Ishikawa (cell line): ENCODE measurements around the gene TNP2.

Source experiments
- CEBPB ChIP-seq: IDR thresholded peaks from 2 replicates; pipeline ENCODE4 v1.6.1; 2012
- CREB1 ChIP-seq: IDR thresholded peaks from 2 replicates; pipeline ENCODE4 v1.6.1; 2012; ENCODE audit warnings: low read depth
- EGR1 ChIP-seq: IDR thresholded peaks from 2 replicates; pipeline ENCODE4 v1.6.1; 2012
- EP300 ChIP-seq: IDR thresholded peaks from 2 replicates; pipeline ENCODE4 v1.6.1; 2012; ENCODE audit warnings: borderline replicate concordance
- FOXM1 ChIP-seq: IDR thresholded peaks from 2 replicates; pipeline ENCODE4 v1.6.1; 2012; ENCODE audit warnings: low read depth, borderline replicate concordance
- NFIC ChIP-seq: IDR thresholded peaks from 2 replicates; pipeline ENCODE4 v1.6.1; 2012
- RAD21 ChIP-seq: IDR thresholded peaks from 2 replicates; pipeline ENCODE4 v1.6.1; 2012; ENCODE audit warnings: low read depth
- TAF1 ChIP-seq: IDR thresholded peaks from 2 replicates; pipeline ENCODE4 v1.6.1; 2012; ENCODE audit warnings: low read depth, mild to moderate bottlenecking
- TCF12 ChIP-seq: IDR thresholded peaks from 2 replicates; pipeline ENCODE4 v1.6.1; 2012; ENCODE audit warnings: low read depth
- TEAD4 ChIP-seq: IDR thresholded peaks from 2 replicates; pipeline ENCODE4 v1.6.1; 2012
- YY1 ChIP-seq: IDR thresholded peaks from 2 replicates; pipeline ENCODE4 v1.6.1; 2012; ENCODE audit warnings: low read depth
- ZBTB7A ChIP-seq: IDR thresholded peaks from 2 replicates; pipeline ENCODE4 v1.6.1; 2012; ENCODE audit warnings: low read depth
- TF ChIP-seq, protein P1 (sequence below): IDR thresholded peaks from 2 replicates; pipeline ENCODE4 v1.6.1; 2012; ENCODE audit warnings: low read depth, mild to moderate bottlenecking
- TF ChIP-seq, protein P2 (sequence below): IDR thresholded peaks from 2 replicates; pipeline ENCODE4 v1.6.1; 2012
- TF ChIP-seq, protein P3 (sequence below): IDR thresholded peaks from 2 replicates; pipeline ENCODE4 v1.6.1; 2012

Gene TNP2

DNA sequence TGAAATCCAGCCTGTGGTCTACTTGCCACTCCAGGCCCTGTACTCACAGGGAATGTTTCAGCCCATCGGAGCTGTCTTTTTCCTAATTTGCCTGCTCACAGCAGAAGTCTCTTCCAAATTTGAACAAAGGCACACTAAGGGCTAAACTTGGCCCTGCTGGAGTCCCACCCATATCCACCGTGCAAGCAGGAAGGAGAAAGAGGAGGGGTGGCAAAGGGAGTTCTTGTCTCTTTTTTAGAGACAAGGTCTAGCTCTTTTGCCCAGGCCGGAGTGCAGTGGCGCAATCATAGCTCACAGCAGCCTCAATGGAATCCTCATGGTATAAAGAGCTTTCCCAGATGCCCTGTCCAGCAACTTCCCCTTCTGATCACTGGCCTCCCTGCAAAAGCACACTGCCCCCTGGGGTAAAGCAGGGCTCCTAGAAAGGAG, 14.7 kb upstream of the TNP2 start:
- TF ChIP-seq TCF12, result no peak
- peak; percentile 56 for TF ChIP-seq CEBPB
- TF ChIP-seq TEAD4, result no peak
- no peak for TF ChIP-seq NFIC
- TF ChIP-seq, protein P1, sequence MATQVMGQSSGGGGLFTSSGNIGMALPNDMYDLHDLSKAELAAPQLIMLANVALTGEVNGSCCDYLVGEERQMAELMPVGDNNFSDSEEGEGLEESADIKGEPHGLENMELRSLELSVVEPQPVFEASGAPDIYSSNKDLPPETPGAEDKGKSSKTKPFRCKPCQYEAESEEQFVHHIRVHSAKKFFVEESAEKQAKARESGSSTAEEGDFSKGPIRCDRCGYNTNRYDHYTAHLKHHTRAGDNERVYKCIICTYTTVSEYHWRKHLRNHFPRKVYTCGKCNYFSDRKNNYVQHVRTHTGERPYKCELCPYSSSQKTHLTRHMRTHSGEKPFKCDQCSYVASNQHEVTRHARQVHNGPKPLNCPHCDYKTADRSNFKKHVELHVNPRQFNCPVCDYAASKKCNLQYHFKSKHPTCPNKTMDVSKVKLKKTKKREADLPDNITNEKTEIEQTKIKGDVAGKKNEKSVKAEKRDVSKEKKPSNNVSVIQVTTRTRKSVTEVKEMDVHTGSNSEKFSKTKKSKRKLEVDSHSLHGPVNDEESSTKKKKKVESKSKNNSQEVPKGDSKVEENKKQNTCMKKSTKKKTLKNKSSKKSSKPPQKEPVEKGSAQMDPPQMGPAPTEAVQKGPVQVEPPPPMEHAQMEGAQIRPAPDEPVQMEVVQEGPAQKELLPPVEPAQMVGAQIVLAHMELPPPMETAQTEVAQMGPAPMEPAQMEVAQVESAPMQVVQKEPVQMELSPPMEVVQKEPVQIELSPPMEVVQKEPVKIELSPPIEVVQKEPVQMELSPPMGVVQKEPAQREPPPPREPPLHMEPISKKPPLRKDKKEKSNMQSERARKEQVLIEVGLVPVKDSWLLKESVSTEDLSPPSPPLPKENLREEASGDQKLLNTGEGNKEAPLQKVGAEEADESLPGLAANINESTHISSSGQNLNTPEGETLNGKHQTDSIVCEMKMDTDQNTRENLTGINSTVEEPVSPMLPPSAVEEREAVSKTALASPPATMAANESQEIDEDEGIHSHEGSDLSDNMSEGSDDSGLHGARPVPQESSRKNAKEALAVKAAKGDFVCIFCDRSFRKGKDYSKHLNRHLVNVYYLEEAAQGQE, result peak; percentile 56
- TF ChIP-seq EP300, result no peak

DNA sequence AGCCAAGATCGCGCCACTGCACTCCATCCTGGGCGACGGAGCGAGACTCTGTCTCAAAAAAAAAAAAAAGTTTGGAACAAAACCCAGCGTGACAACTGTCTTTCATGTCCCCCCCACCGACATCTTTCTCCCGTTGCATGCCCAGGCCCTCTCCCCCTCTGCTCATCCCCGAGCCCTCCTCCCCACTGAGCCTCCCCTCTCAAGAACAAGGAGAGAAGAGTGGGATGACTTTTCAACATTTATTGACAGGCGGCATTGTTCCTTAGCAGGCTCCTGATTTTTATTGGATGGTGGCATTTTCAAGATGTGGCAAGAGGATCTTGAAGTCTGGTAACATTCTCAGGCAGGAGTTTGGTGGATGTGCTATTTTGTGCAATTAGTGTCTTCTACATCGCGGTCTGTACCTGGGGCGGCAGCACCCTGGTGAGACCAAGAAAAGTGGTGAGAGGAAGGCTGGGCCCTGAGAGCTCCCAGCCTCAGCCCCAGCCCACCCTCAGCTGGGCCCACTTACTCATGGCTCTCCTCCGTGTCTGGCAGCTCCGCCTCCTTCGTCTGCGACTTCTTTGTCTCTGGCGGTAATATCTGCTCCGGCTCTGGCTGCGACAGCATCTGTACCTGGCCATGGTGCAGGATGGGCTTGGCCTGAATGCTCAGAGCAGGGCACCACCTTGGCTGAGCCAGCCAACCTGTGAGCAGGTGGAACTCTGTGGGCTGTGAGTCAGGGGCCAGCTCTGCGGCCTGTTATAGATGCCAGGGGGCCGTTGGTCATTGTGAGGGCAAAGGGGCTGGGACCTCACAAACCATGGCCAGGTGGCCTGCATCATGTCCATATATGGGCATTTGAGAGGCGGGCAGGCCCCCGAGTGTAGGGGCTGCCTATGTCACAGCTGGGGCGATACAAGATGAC, 11.7 kb upstream of the TNP2 start, which contains the start of gene PRM1:
PRM1 (minus strand) TSS at position 715 of the 907 bp plus-strand sequence; CDS start at position 623, 92 bp downstream.
- TF ChIP-seq NFIC (no peak), CEBPB (no peak), EP300 (no peak), FOXM1 (no peak), YY1 (no peak), TEAD4 (no peak), ZBTB7A (no peak), TAF1 (no peak), RAD21 (no peak), CREB1 (no peak), TCF12 (no peak), EGR1 (no peak)
- TF ChIP-seq, protein P2, sequence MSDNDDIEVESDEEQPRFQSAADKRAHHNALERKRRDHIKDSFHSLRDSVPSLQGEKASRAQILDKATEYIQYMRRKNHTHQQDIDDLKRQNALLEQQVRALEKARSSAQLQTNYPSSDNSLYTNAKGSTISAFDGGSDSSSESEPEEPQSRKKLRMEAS, result no peak
- TF ChIP-seq, protein P3, sequence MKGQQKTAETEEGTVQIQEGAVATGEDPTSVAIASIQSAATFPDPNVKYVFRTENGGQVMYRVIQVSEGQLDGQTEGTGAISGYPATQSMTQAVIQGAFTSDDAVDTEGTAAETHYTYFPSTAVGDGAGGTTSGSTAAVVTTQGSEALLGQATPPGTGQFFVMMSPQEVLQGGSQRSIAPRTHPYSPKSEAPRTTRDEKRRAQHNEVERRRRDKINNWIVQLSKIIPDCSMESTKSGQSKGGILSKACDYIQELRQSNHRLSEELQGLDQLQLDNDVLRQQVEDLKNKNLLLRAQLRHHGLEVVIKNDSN, result no peak
- TF ChIP-seq, protein P1, result no peak

DNA sequence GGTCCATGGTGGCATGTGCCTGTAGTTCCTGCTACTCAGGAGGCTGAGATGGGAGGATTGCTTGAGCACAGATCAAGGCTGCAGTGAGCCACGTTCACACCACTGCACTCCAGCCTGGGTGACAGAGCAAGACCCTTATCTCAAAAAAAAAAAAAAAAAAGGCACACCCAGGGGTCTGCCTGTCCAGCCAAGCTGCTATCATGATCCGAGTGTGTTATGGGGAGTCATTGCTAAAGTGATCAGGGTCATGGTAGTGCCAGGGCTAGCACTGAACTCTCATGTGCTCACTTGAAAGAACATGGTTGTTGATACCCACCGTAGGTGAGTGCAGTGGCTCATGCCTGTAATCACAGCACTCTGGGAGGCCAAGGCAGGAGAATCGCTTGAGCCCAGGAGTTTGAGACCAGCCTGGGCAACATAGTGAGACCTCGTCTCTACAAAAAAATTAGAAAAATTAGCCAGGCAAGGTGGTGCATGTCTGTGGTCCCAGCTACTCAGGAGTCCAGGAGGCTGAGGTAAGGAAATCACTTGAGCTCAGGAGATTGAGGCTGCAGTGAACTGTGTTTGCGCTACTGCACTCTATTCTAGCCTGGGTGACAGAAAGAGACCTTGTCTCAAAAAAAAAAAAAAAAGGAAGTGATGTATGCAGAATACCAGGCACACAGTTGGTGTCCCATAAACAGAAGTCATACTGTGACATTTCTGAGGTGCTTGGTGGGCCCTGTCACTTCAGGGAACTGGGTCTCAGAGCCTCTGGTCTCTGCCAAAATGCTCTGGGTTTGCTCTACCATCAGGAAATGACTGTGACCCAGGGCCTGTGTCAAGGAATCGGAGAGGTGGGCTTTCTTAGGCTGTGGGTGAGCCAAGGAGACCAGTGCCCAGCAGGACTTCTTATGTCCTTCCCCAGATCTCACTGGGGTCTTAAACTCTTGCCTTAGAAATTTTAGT, 9.8 kb upstream of the TNP2 start:
- TF ChIP-seq NFIC (no peak), TAF1 (no peak), EGR1 (no peak), EP300 (no peak), TEAD4 (no peak), ZBTB7A (no peak)
- TF ChIP-seq, protein P2, result no peak
- TF ChIP-seq, protein P1, result no peak

DNA sequence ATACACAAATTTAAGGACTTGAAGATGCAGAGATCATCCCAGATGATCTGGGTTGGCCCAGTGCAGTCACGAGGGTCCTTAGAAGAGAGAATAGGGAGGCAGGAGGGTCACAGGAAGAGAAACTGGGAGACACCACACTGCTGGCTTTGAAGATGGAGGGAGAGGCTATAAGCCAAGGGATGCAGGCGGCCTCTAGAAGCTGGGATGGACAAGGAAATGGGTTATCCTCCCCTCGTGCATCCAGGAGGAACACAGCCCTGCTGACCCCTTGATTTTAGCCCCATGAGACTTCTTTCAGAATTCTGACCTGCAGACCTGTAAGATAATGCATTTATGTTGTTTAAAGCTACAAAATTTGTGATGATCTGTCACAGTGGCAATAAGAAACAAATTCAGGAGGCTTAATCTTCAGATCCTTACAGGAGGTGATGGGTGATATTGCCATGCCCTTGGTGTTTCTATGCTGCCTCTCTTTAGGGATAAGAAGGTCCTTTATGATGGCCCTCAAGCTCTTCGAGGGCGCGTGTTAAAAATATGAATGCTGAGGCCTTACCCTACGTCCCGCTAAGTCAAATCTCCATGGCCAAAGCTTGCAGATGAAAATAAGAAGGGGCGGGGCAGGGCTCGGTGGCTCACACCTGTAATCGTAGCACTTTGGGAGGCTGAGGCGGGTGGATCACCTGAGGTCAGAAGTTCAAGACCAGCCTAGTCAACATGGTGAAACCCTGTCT, 8.6 kb upstream of the TNP2 start:
- no peak for TF ChIP-seq ZBTB7A
